Mesendoderm (in vitro differentiated cells): ENCODE measurements around the gene ISG20L2.
A peak's percentile ranks its signal among the peaks of the same experiment; 100 is the strongest.

Experiments
- DNase-seq: peaks from one replicate; pipeline ENCODE4 v3.0.0; 2013
- H2AK5ac ChIP-seq: 2 replicates; pipeline ENCODE4 v1.6.1; 2013; ENCODE audit warnings: low read length, inconsistent platforms
- H2BK120ac ChIP-seq: 2 replicates; pipeline ENCODE4 v1.6.1; 2013; ENCODE audit warnings: low read depth, mild to moderate bottlenecking, low read length, moderate library complexity, mixed read lengths
- H2BK15ac ChIP-seq: replicated peaks from 2 replicates; pipeline ENCODE4 v1.6.1; 2013; ENCODE audit warnings: low read depth, mild to moderate bottlenecking, moderate library complexity
- H2BK5ac ChIP-seq: 2 replicates; pipeline ENCODE4 v1.6.1; 2013; ENCODE audit warnings: low read length, inconsistent platforms
- H3K18ac ChIP-seq: 2 replicates; pipeline ENCODE4 v1.6.1; 2013; ENCODE audit warnings: mild to moderate bottlenecking, low read length, mixed read lengths
- H3K23ac ChIP-seq: one replicate; pipeline ENCODE4 v1.6.1; 2013; ENCODE audit warnings: low read length
- H3K27ac ChIP-seq: 2 replicates; pipeline ENCODE4 v1.5.1; 2013; ENCODE audit warnings: low read depth, mild to moderate bottlenecking, inconsistent platforms, low read length, moderate library complexity
- H3K27me3 ChIP-seq: 2 replicates; pipeline ENCODE4 v1.6.1; 2013; ENCODE audit warnings: low read length, control low read depth, mild to moderate bottlenecking, inconsistent platforms; ENCODE audit not compliant: insufficient read depth, poor library complexity
- H3K36me3 ChIP-seq: 2 replicates; pipeline ENCODE4 v1.6.1; 2013; ENCODE audit warnings: low read length, inconsistent platforms; ENCODE audit not compliant: control insufficient read depth, insufficient read depth
- H3K4ac ChIP-seq: one replicate; pipeline ENCODE4 v1.6.1; 2013; ENCODE audit warnings: low read depth, mild to moderate bottlenecking, low read length, moderate library complexity
- H3K4me1 ChIP-seq: 2 replicates; pipeline ENCODE4 v1.6.1; 2013; ENCODE audit warnings: low read depth, low read length, inconsistent platforms; ENCODE audit not compliant: control insufficient read depth
- H3K4me2 ChIP-seq: 2 replicates; pipeline ENCODE4 v1.6.1; 2013; ENCODE audit warnings: low read length
- H3K4me3 ChIP-seq: 2 replicates; pipeline ENCODE4 v1.5.1; 2013; ENCODE audit warnings: mild to moderate bottlenecking, low read length
- H3K56ac ChIP-seq: one replicate; pipeline ENCODE4 v1.6.1; 2013; ENCODE audit warnings: low read length
- H3K79me1 ChIP-seq: 2 replicates; pipeline ENCODE4 v1.6.1; 2013; ENCODE audit warnings: low read length, inconsistent platforms
- H3K79me2 ChIP-seq: 2 replicates; pipeline ENCODE4 v1.6.1; 2013; ENCODE audit warnings: mild to moderate bottlenecking, low read length; ENCODE audit not compliant: control insufficient read depth, insufficient read depth
- H3K9ac ChIP-seq: 2 replicates; pipeline ENCODE4 v1.6.1; 2013; ENCODE audit warnings: low read length, inconsistent platforms
- H4K5ac ChIP-seq: one replicate; pipeline ENCODE4 v1.6.1; 2013; ENCODE audit warnings: low read length
- H4K8ac ChIP-seq: one replicate; pipeline ENCODE4 v1.6.1; 2013; ENCODE audit warnings: low read depth, mild to moderate bottlenecking, control low read depth, low read length, moderate library complexity
- WGBS: extraction: QIAGEN DNeasy Blood & Tissue Kit; methylation state at CpG from one replicate; pipeline ENCODE4 v1.1.7; 2013; ENCODE audit warnings: low lambda C conversion rate, missing lambda C conversion rate; ENCODE audit not compliant: insufficient coverage; ENCODE audit errors: extremely low coverage; 5-methylcytosine and 5-hydroxymethylcytosine counted together

Gene ISG20L2

GRCh38 chr1:156675210-156676113 is 53.1 kb downstream of the ISG20L2 start:
- Histone ChIP-seq H4K5ac (no peak overlapping the region), H2BK120ac (no peak overlapping the region), H3K27me3 (no peaks in the 10 kb centered on the region), H3K18ac (peak overlapping the region; percentile 61), H3K9ac (peak overlapping the region; percentile 84), H2BK15ac (no peak overlapping the region), H3K36me3 (peaks cover 10% of the 10 kb centered on the region), H3K79me1 (peaks cover 20% of the 10 kb centered on the region), H3K4ac (no peak overlapping the region), H3K4me2 (peak overlapping the region; percentile 94), H3K79me2 (peaks cover 35% of the 10 kb centered on the region), H3K4me3 (peak overlapping the region; percentile 54), H3K4me1 (peaks cover 13% of the 10 kb centered on the region), H3K23ac (peak overlapping the region; percentile 57), H2AK5ac (peak overlapping the region; percentile 36), H4K8ac (no peak overlapping the region), H3K27ac (peak overlapping the region; percentile 18), H2BK5ac (peak overlapping the region; percentile 21), H3K56ac (peak overlapping the region; percentile 83)
- DNase-seq: peak; percentile 77
- WGBS: no CpG with 5 or more reads among the region's 18 CpGs

GRCh38 chr1:156673387-156674121 is 55.0 kb downstream of the ISG20L2 start:
- no peak overlapping the region for H3K18ac ChIP-seq
- no peak overlapping the region for H3K4me3 ChIP-seq
- H3K4ac ChIP-seq: no peak overlapping the region
- no peak overlapping the region for H2BK120ac ChIP-seq
- H3K79me1 ChIP-seq: peaks cover 20% of the 10 kb centered on the region
- DNase-seq: peak; percentile 97
- H2BK5ac ChIP-seq: no peak overlapping the region
- peaks cover 35% of the 10 kb centered on the region for H3K79me2 ChIP-seq
- no peaks in the 10 kb centered on the region for H3K27me3 ChIP-seq
- WGBS: no CpG with 5 or more reads among the region's 8 CpGs
- no peak overlapping the region for H3K23ac ChIP-seq
- H3K36me3 ChIP-seq: peaks cover 10% of the 10 kb centered on the region
- no peak overlapping the region for H4K5ac ChIP-seq
- no peak overlapping the region for H3K4me2 ChIP-seq
- no peak overlapping the region for H2AK5ac ChIP-seq
- peak overlapping the region; percentile 84 for H3K9ac ChIP-seq
- no peak overlapping the region for H3K27ac ChIP-seq
- H3K4me1 ChIP-seq: peaks cover 15% of the 10 kb centered on the region
- no peak overlapping the region for H4K8ac ChIP-seq
- no peak overlapping the region for H2BK15ac ChIP-seq
- peak overlapping the region; percentile 83 for H3K56ac ChIP-seq
